Prostate gland (tissue), 2 donors: ENCODE measurements around the gene TATDN2. TPM values are rescaled to one million over a fixed set of nuclear protein-coding genes. Genes with fewer than 3 reads are reported as not detected.

Experiments
- DNase-seq: peaks from one replicate; pipeline ENCODE4 v3.0.0-alpha.2; 2019; ENCODE audit warnings: low spot score
- H3K27ac ChIP-seq, 2 donors: fragments of 200-600 bp; sonication (generic); 2 replicates each; pipeline ENCODE4 v1.5.1; 2017 to 2019
- H3K27me3 ChIP-seq: fragments of 200-600 bp; sonication (generic); replicated peaks from 2 replicates; pipeline ENCODE4 v1.5.1; 2019; ENCODE audit not compliant: insufficient read depth
- H3K36me3 ChIP-seq, 2 donors: fragments of 200-600 bp; sonication (generic); 1 replicate in 1 of 2; 2 replicates in 1 of 2; pipeline versions ENCODE4 v1.5.1 to v1.8.1; 2017 to 2019
- H3K4me1 ChIP-seq: fragments of 200-600 bp; sonication (generic); replicated peaks from 2 replicates; pipeline ENCODE4 v1.5.1; 2019
- H3K4me3 ChIP-seq, 2 donors: fragments of 200-600 bp; sonication (generic); 2 replicates each; pipeline ENCODE4 v1.5.1; 2017 to 2019
- H3K9me3 ChIP-seq: fragments of 200-600 bp; sonication (generic); 2 replicates; pipeline ENCODE4 v1.5.1; 2017
- CTCF ChIP-seq, 4 experiments: fragments of 200-600 bp in 2 of 4; fragments of 450-650 bp in 2 of 4; sonication (generic) in 2 of 4; IDR thresholded peaks; 1 replicate in 3 of 4; 2 replicates in 1 of 4; pipeline ENCODE4 v1.5.1; 2016 to 2019; ENCODE audit warnings: antibody characterized with exemption in 4 of 4, mild to moderate bottlenecking in 2 of 4, moderate library complexity in 2 of 4
- POLR2A ChIP-seq: fragments of 450-650 bp; IDR thresholded peaks from one replicate; pipeline ENCODE4 v1.6.1; 2016; ENCODE audit warnings: antibody characterized with exemption, mild to moderate bottlenecking
- POLR2AphosphoS5 ChIP-seq: sonication (generic); formaldehyde crosslinking; IDR thresholded peaks from one replicate; pipeline ENCODE4 v1.6.1; 2017; ENCODE audit warnings: antibody characterized with exemption
- WGBS: methylation state at CpG from one replicate; pipeline ENCODE4 v1.1.5; 2018; 5-methylcytosine and 5-hydroxymethylcytosine counted together
- intact Hi-C: fragments of 100-400 bp; cut with DNase I; formaldehyde crosslinking; loops from one replicate; pipeline ENCODE4 v1.14.2; 2022
- total RNA-seq, 2 donors: library from RNA; depleted of rRNA; stranded (reverse); fragments of >200 nt; gene quantifications; one replicate each; pipeline ENCODE4 v1.1.0, GENCODE V29; 2016

TATDN2 gene
- total RNA-seq, 2 donors from 2014 or later: 25.4 to 27.1 TPM

- WGBS: 73% methylated on average over 1 of the region's 1 CpG
- H3K27me3 ChIP-seq: no peaks in the 10 kb centered on the region
- H3K4me1 ChIP-seq: peaks cover 6% of the 10 kb centered on the region
- no peak for DNase-seq
- no peak overlapping the region for H3K27ac ChIP-seq
- no peak overlapping the region for H3K4me3 ChIP-seq
- no peaks in the 10 kb centered on the region for H3K36me3 ChIP-seq
- no peaks in the 10 kb centered on the region for H3K9me3 ChIP-seq
- intact Hi-C loops: no loop called here
- no peak for TF ChIP-seq POLR2AphosphoS5
- TF ChIP-seq CTCF (IDR thresholded peaks at IDR 0.05): no peak
- no peak for TF ChIP-seq POLR2A
Measured at GRCh38 chr3:10322352-10322710, 74.1 kb downstream of the TATDN2 start.

- no peaks in the 10 kb centered on the region for H3K9me3 ChIP-seq
- no peak for DNase-seq
- H3K36me3 ChIP-seq: no peaks in the 10 kb centered on the region
- no peak overlapping the region for H3K27ac ChIP-seq
- H3K4me3 ChIP-seq: no peak overlapping the region
- H3K27me3 ChIP-seq: no peaks in the 10 kb centered on the region
- no peak for TF ChIP-seq POLR2AphosphoS5
- TF ChIP-seq CTCF (IDR thresholded peaks at IDR 0.05): no peak
- TF ChIP-seq POLR2A: no peak
- H3K4me1 ChIP-seq: no peaks in the 10 kb centered on the region
- intact Hi-C loops: no loop called here
- WGBS: 39% methylated on average over 10 of the region's 10 CpGs
Measured at GRCh38 chr3:10327592-10327991, 79.3 kb downstream of the TATDN2 start.

DNA sequence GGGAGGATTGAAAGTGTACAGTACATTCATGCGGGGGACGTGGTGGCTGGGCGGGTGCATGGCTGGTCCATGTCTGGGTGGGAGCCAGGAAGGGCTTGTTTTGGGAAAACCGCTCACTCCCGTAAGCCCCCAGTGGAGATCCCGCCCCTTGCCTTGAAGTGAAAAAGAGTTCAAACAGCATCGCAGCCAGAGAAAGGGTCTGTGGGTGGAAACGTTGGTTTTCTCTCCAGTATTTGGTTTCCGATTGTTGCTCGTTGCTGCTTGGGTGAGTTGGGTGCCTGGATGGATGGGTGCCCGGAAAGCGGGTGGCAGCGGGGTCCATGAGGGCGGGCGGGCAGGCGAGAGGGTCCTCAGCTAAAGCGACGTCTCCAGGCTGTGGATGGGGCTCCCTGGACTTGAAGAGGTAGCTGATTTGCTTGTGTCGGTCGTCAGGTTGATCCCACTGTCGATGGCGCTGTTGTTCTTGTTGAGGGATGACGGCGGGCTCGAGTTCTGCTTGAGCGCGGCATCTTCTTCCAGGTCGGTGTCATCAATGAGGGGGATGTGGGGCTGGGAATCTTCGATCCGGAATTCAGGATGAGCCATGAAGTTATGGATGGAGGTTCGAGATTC, 80.3 kb downstream of the TATDN2 start:
- H3K9me3 ChIP-seq: no peaks in the 10 kb centered on the region
- WGBS: 30% methylated on average over 31 of the region's 31 CpGs
- TF ChIP-seq POLR2AphosphoS5: no peak
- no peak for TF ChIP-seq CTCF (IDR thresholded peaks at IDR 0.05)
- no peak for TF ChIP-seq POLR2A
- H3K27ac ChIP-seq: no peak overlapping the region
- intact Hi-C loops: no loop called here
- no peaks in the 10 kb centered on the region for H3K27me3 ChIP-seq
- no peak for DNase-seq
- H3K4me1 ChIP-seq: no peaks in the 10 kb centered on the region
- no peak overlapping the region for H3K4me3 ChIP-seq
- H3K36me3 ChIP-seq: no peaks in the 10 kb centered on the region

DNA sequence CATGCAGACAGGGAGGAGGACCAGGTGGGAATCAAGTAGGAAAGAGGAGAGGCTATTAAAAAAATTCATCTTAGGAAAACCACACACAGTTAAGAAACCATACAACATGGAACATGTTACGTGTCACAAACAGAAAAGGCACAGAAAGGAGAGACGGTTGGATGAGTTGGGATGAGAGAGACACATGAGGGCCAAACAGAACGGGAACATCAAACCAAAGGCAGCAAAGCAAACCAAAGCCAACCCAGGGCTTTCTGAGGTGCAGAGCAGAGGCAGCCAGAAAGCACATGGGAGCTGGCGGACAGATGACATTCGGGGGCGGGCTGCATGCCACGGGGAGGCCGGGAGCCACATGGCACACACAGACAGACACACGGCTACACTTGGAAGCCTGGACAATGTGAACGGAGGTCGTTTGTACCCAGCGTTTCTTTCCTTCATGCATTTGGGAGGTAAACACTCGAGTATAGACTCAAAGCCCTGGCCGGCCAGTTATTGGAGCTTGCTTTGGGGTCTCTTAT, 81.3 kb downstream of the TATDN2 start:
- 74% methylated on average over 14 of the region's 14 CpGs for WGBS
- no peaks in the 10 kb centered on the region for H3K27me3 ChIP-seq
- intact Hi-C loops: no loop called here
- H3K9me3 ChIP-seq: no peaks in the 10 kb centered on the region
- TF ChIP-seq CTCF (IDR thresholded peaks at IDR 0.05) (no peak), POLR2AphosphoS5 (no peak), POLR2A (no peak)
- DNase-seq: no peak
- no peak overlapping the region for H3K4me3 ChIP-seq
- no peak overlapping the region for H3K27ac ChIP-seq
- no peaks in the 10 kb centered on the region for H3K4me1 ChIP-seq
- H3K36me3 ChIP-seq: no peaks in the 10 kb centered on the region

DNA sequence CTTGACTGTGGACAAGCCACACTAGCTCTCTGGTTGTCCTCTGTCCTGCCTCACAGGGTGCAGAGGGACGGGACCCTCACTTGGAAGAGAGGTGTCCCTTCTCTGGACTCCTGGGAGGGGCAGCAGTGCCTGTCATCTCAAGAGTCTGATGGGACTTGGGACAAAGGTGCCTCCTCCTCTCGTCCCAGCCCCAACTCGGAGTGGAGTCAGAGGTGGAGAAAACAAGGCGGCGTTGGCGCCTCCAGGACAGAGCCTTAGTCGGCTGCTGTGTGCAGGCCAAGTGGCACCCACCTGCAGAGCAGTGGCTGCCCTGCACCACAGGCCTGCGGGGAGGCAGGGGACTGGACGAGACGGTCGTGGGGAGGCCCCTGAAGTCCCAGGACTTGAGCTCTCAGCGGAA, 82.1 kb downstream of the TATDN2 start:
- WGBS: 68% methylated on average over 12 of the region's 12 CpGs
- TF ChIP-seq POLR2AphosphoS5 (no peak), POLR2A (no peak), CTCF (IDR thresholded peaks at IDR 0.05) (no peak)

More for the DNA sequence above, 82.1 kb downstream of the TATDN2 start:
- H3K9me3 ChIP-seq: no peaks in the 10 kb centered on the region
- no peak for DNase-seq
- H3K27ac ChIP-seq: no peak overlapping the region
- intact Hi-C loops: no loop called here
- no peaks in the 10 kb centered on the region for H3K36me3 ChIP-seq
- H3K4me3 ChIP-seq: no peak overlapping the region
- H3K4me1 ChIP-seq: no peaks in the 10 kb centered on the region
- H3K27me3 ChIP-seq: no peaks in the 10 kb centered on the region
